Ovary (tissue), 9 donors: ENCODE results near the gene UQCRC1. TPM values are rescaled to one million over a fixed set of nuclear protein-coding genes. Genes with fewer than 3 reads are reported as not detected.

Experiments used
- DNase-seq, 5 donors: peaks; one replicate each; pipeline ENCODE4 v3.0.0-alpha.2; 2019 to 2020
- H3K27ac ChIP-seq, 2 donors: fragments of 200-600 bp; one replicate each; pipeline versions ENCODE4 v1.5.1 to v1.8.0; 2019 to 2022
- H3K27me3 ChIP-seq: fragments of 200-600 bp; one replicate; pipeline ENCODE4 v1.8.0; 2022
- H3K36me3 ChIP-seq: fragments of 200-600 bp; sonication (generic); one replicate; pipeline ENCODE4 v1.5.1; 2019
- H3K4me1 ChIP-seq: one replicate; pipeline ENCODE4 v1.8.1; 2013; ENCODE audit warnings: mild to moderate bottlenecking, moderate library complexity; ENCODE audit not compliant: insufficient read depth
- H3K4me3 ChIP-seq: fragments of 200-600 bp; sonication (generic); one replicate; pipeline ENCODE4 v1.5.1; 2017
- H3K9me3 ChIP-seq, 2 donors: fragments of 200-600 bp in 1 of 2; sonication (generic) in 1 of 2; one replicate each; pipeline versions ENCODE4 v1.5.1 to v1.8.1; 2013 to 2019; ENCODE audit warnings: mild to moderate bottlenecking in 1 of 2, moderate library complexity in 1 of 2
- EP300 ChIP-seq: sonication (generic); formaldehyde crosslinking; IDR thresholded peaks from one replicate; pipeline ENCODE4 v1.6.1; 2017; ENCODE audit warnings: antibody characterized with exemption
- POLR2A ChIP-seq: fragments of 450-650 bp; IDR thresholded peaks from one replicate; pipeline ENCODE4 v1.6.1; 2017; ENCODE audit warnings: antibody characterized with exemption, mild to moderate bottlenecking, moderate library complexity
- WGBS, 3 donors: extraction: QIAGEN DNeasy Blood & Tissue Kit in 1 of 3; methylation state at CpG; one replicate each; pipeline versions ENCODE4 v1.1.5 to v1.1.7; 2013 to 2017; 5-methylcytosine and 5-hydroxymethylcytosine counted together
- intact Hi-C, 4 donors: fragments of 100-400 bp; cut with DNase I; formaldehyde crosslinking; loops; one replicate each; pipeline versions ENCODE4 v1.11.0 to v1.15.1; 2022 to 2023
- polyA plus RNA-seq, 2 donors: library from polyadenylated mRNA; stranded (reverse); fragments of 200-250 nt in 1 of 2; fragments of 350-450 nt in 1 of 2; fragmentation: Illumina TruSeq in 1 of 2; extraction: RNeasy Lipid Tissue Mini Kit (QIAGEN cat#74804) in 1 of 2; gene quantifications; one replicate each; pipeline ENCODE4 v1.2.3, GENCODE V29; 2013 to 2014
- total RNA-seq, 7 donors: library from RNA; depleted of rRNA in 2 of 7; stranded (reverse); fragments of >200 nt in 2 of 7; fragmentation: NEBNext Ultra II Directional in 3 of 7; extraction: Animal tissue kit (Norgen Biotek cat#: 25700) in 3 of 7; gene quantifications; one replicate each; pipeline versions ENCODE4 v1.1.0 to v1.2.4, GENCODE V29; 2016 to 2023
- TF ChIP-seq, protein P1 (sequence below), 3 donors: fragments of 450-650 bp in 2 of 3; fragments of 200-600 bp in 1 of 3; IDR thresholded peaks; one replicate each; pipeline versions ENCODE4 v1.5.1 to v1.8.0; 2016 to 2022; ENCODE audit warnings: antibody characterized with exemption in 3 of 3, mild to moderate bottlenecking in 1 of 3
- donor health status: DM: no; HTN: no; CAD: no; lungs with moderate emphysema.
- donor health status: DM: no; HTN: no; CAD: no.
- donor health status: Bipolar disorder and iron deficiency.
- donor health status: DM: yes; HTN: yes; CAD: no.
- donor health status: DM: no; HTN: no; CAD: no.
- donor health status: DM: yes; HTN: yes; CAD: no.

Gene UQCRC1
- total and polyA plus RNA-seq, 9 donors, result 102 to 153 (median 118) TPM

DNA sequence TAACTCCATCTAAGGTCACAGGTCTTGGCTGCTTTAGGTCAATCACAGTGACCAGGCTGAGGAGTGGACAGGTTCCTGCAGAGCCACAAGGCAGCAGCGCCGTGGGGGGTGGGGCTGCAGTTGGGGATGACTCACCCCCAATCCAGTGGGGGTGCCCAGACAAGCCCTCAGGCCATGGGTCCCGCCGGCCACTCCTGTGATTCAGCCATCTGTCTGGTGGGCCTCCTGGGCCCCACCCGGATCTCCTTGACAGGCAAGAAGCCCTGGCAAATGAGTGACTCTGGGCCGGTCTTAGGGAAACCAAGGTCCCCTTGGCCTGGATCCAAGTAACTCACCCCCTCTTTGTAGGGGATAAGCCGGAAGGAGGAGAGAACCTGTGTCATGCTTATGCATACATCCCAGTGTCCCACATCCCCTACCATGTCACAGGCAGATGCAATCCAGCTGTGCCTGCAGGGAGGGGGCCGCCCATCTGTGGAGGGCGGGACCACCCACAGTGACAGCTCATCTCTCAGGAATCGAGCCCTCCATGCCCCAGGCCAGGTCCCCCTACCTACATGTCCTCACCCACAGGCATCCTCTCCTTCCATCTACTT is 13.8 kb downstream of the UQCRC1 start:
- WGBS, 3 donors, result 24 to 30% (median 27%) methylated on average over 10 of the region's 10 CpGs
- Histone ChIP-seq H3K36me3 (no peaks in the 10 kb centered on the region), H3K4me1 (peaks cover 30% of the 10 kb centered on the region), H3K27ac (peak overlapping the region in 1 of 2 donors; percentile 13), H3K27me3 (no peaks in the 10 kb centered on the region), H3K9me3 (no peaks in the 10 kb centered on the region), H3K4me3 (peak overlapping the region; percentile 37)
- peak; percentile 69 to 77 (median 76) for DNase-seq
- intact Hi-C loops, result no loop called here
- TF ChIP-seq, protein P1, sequence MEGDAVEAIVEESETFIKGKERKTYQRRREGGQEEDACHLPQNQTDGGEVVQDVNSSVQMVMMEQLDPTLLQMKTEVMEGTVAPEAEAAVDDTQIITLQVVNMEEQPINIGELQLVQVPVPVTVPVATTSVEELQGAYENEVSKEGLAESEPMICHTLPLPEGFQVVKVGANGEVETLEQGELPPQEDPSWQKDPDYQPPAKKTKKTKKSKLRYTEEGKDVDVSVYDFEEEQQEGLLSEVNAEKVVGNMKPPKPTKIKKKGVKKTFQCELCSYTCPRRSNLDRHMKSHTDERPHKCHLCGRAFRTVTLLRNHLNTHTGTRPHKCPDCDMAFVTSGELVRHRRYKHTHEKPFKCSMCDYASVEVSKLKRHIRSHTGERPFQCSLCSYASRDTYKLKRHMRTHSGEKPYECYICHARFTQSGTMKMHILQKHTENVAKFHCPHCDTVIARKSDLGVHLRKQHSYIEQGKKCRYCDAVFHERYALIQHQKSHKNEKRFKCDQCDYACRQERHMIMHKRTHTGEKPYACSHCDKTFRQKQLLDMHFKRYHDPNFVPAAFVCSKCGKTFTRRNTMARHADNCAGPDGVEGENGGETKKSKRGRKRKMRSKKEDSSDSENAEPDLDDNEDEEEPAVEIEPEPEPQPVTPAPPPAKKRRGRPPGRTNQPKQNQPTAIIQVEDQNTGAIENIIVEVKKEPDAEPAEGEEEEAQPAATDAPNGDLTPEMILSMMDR (IDR thresholded peaks at IDR 0.05), result no peak
- TF ChIP-seq EP300 (no peak), POLR2A (no peak)

DNA sequence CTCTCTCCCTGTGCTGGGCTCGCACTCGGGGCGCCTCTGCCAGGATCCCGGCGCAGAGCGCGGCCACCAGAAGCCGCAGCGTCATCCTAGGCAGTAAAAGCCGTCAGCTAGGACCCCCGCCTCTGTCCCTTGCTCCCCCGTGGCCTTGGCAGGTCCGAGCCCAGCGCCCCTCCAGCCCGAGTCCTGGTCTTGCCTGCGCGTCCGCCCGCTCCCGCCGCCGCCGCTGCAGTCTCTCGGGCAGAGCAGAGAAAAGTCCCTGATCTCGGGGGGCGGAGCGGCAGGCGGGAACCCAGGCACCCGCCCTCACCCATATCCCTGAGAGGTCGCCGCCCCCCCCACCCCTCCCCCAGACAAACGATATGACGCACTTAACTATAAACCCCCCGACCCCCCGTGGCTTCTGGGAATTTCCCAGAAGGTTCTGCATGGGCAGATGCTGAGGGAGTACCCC is 14.3 kb downstream of the UQCRC1 start, which contains the start of gene COL7A1:
Gene COL7A1 (minus strand): TSS at position 255 of the 451 bp plus-strand sequence. CDS start 170 bp downstream, at position 85.
- Histone ChIP-seq H3K36me3 (no peaks in the 10 kb centered on the region), H3K27me3 (no peaks in the 10 kb centered on the region), H3K4me1 (peaks cover 30% of the 10 kb centered on the region), H3K9me3 (no peaks in the 10 kb centered on the region), H3K4me3 (peak within 1 kb of the TSS; percentile 37), H3K27ac (peak within 1 kb of the TSS in 1 of 2 donors; percentile 24)
- intact Hi-C loops, result no loop called here
- WGBS, 3 donors, result 2 to 5% (median 5%) methylated on average over 17 to 35 of the region's 35 CpGs
- peak in 3 of 5 donors; percentile 27 to 66 (median 54) for DNase-seq
- TF ChIP-seq, protein P1 (IDR thresholded peaks at IDR 0.05), result no peak
- no peak for TF ChIP-seq EP300
- TF ChIP-seq POLR2A, result no peak

DNA sequence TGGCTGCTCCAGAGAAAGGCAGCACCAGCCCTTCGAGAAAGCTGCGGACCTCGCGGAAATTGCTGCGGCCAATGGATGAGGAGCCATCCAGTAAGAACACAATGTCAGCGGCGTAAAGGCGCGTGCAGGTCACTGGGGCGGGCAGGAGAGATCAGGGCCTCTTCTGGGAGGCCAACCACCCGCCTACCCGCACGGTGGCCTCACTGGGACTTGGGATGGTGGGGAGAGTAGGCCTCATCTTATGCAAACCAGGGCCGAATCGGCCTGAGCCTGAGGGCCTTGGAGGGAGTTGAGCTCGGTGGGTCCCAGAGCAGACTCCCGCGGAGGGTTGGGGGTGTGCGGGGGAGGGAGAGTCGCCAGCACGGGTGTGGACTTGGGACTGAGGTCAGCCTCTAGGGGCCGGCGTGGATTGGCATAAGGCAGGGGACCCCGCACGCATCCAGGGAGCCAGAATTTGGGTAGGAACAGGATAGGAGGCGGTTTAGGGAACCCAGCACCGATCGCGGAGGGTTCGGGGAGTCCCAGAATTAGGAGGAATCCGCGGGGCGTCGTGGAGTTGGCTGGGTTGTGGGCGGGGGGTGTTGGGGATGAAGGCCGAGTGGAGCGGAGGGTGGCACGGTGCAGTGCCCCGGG is 14.9 kb downstream of the UQCRC1 start:
- H3K4me3 ChIP-seq, result peak overlapping the region; percentile 37
- no peaks in the 10 kb centered on the region for H3K27me3 ChIP-seq
- H3K4me1 ChIP-seq, result peaks cover 26% of the 10 kb centered on the region
- H3K27ac ChIP-seq, result no peak overlapping the region
- WGBS, 3 donors, result 24 to 36% (median 34%) methylated on average over 36 to 39 of the region's 39 CpGs
- DNase-seq, result peak in 1 of 5 donors; percentile 45
- TF ChIP-seq POLR2A (no peak), EP300 (no peak)
- TF ChIP-seq, protein P1 (IDR thresholded peaks at IDR 0.05), result no peak
- intact Hi-C loops, result no loop called here
- no peaks in the 10 kb centered on the region for H3K9me3 ChIP-seq
- no peaks in the 10 kb centered on the region for H3K36me3 ChIP-seq

DNA sequence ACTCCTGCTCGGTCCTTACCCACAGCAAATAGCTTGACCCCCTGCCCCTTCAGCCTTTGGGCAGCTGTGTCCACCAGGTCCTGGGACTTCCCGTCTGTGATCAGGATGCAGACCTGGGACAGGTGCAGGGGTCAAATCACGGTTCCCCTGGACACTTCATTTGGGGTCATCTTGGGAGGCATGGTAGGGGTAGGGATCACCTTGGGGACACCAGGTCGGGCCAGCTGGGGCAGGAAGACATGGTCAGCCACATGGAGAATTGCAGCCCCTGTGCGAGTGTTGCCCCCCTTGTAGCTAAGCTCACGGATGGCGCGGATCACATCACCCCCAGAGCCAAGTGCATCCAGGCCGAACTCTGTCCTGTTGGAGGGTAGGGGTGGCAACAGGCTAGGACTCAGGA is 16.1 kb downstream of the UQCRC1 start:
- Histone ChIP-seq H3K4me1 (peaks cover 17% of the 10 kb centered on the region), H3K9me3 (no peaks in the 10 kb centered on the region), H3K27ac (no peak overlapping the region), H3K36me3 (no peaks in the 10 kb centered on the region), H3K27me3 (no peaks in the 10 kb centered on the region), H3K4me3 (no peak overlapping the region)
- DNase-seq, result no peak
- intact Hi-C loops, result no loop called here
- 90 to 98% (median 94%) methylated on average over 8 to 9 of the region's 9 CpGs for WGBS, 3 donors
- TF ChIP-seq, protein P1 (IDR thresholded peaks at IDR 0.05), result no peak
- TF ChIP-seq EP300, result no peak
- TF ChIP-seq POLR2A, result no peak
